CD4-positive, alpha-beta T cell (primary cell): Measurements from ENCODE around the gene PPP2R2B. TPM values are rescaled to one million over a fixed set of nuclear protein-coding genes. Genes with fewer than 3 reads are reported as not detected.

Experiments used
- ATAC-seq: fragments of 200-7000 bp; cut with Tn5 transposase; one replicate; pipeline ENCODE4 v1.10.0; 2022; ENCODE audit warnings: mild to moderate bottlenecking; ENCODE audit not compliant: poor library complexity
- CTCF ChIA-PET: fragments of 350-600 bp; sonication (Branson Sonifier 250); formaldehyde crosslinking; loops from one replicate; lab custom pipeline; 2021; ENCODE audit warnings: antibody characterized with exemption, inconsistent platforms; lab: Charles Lee
- POLR2A ChIA-PET: fragments of 350-600 bp; sonication (Branson Sonifier 250); formaldehyde crosslinking; loops from one replicate; lab custom pipeline; 2021; ENCODE audit warnings: antibody characterized with exemption, inconsistent platforms; lab: Charles Lee
- DNase-seq, 14 experiments: peaks; one replicate each; pipeline ENCODE4 v3.0.0-alpha.2; 2013 to 2020; ENCODE audit warnings: mixed read lengths in 2 of 14
- H3K27ac ChIP-seq, 2 donors: one replicate each; pipeline versions ENCODE4 v1.5.1 to v1.7.0; 2013; ENCODE audit warnings: low read length in 2 of 2, low read depth in 1 of 2, mild to moderate bottlenecking in 1 of 2
- H3K27me3 ChIP-seq, 2 experiments: 1 replicate in 1 of 2; 2 replicates in 1 of 2; pipeline versions ENCODE4 v1.6.1 to v1.7.0; 2013; ENCODE audit warnings: low read length in 2 of 2, control low read depth in 1 of 2, mild to moderate bottlenecking in 1 of 2, moderate library complexity in 1 of 2; ENCODE audit not compliant: insufficient read depth in 2 of 2, control insufficient read depth in 1 of 2
- H3K36me3 ChIP-seq: one replicate; pipeline ENCODE4 v1.6.1; 2013; ENCODE audit warnings: low read length, control low read depth; ENCODE audit not compliant: insufficient read depth
- H3K4me1 ChIP-seq: one replicate; pipeline ENCODE4 v1.6.1; 2013; ENCODE audit warnings: low read length, control low read depth; ENCODE audit not compliant: insufficient read depth
- H3K4me3 ChIP-seq: one replicate; pipeline ENCODE4 v1.5.1; 2013; ENCODE audit warnings: mild to moderate bottlenecking, low read length, moderate library complexity
- H3K9me3 ChIP-seq, 2 experiments: 1 replicate in 1 of 2; 2 replicates in 1 of 2; pipeline versions ENCODE4 v1.6.1 to v1.7.0; 2013; ENCODE audit warnings: low read length in 2 of 2, mild to moderate bottlenecking in 2 of 2, control low read depth in 1 of 2, moderate library complexity in 1 of 2; ENCODE audit not compliant: control insufficient read depth in 1 of 2, insufficient read depth in 1 of 2
- H3K27ac Mint-ChIP-seq: one replicate; pipeline ENCODE4 v1.8.0; 2020; ENCODE audit warnings: mixed read lengths
- H3K27me3 Mint-ChIP-seq: one replicate; pipeline ENCODE4 v1.8.0; 2021; ENCODE audit warnings: mixed read lengths
- H3K36me3 Mint-ChIP-seq: one replicate; pipeline ENCODE4 v1.8.0; 2021; ENCODE audit warnings: low read depth, mixed read lengths
- H3K4me1 Mint-ChIP-seq: one replicate; pipeline ENCODE4 v1.8.0; 2021; ENCODE audit warnings: low read depth, mixed read lengths
- H3K4me3 Mint-ChIP-seq: one replicate; pipeline ENCODE4 v1.8.0; 2020; ENCODE audit warnings: mild to moderate bottlenecking, mixed read lengths
- H3K9me3 Mint-ChIP-seq: one replicate; pipeline ENCODE4 v1.8.0; 2020; ENCODE audit warnings: mixed read lengths
- intact Hi-C, 2 experiments: fragments of 100-400 bp; cut with DNase I in 1 of 2; cut with micrococcal nuclease in 1 of 2; formaldehyde crosslinking; loops; one replicate each; pipeline versions ENCODE4 v1.15.1 to v1.9.0; 2023 to 2025; cut with DNase I, micrococcal nuclease
- total RNA-seq, 174 experiments: library from RNA in 2 of 174; stranded (reverse) in 2 of 174; gene quantifications; one replicate each; pipeline ENCODE4 v1.2.3 and lab custom pipeline; 2021 to 2026
- TF ChIP-seq, protein P1 (sequence below): fragments of 200-600 bp; IDR thresholded peaks from one replicate; pipeline ENCODE4 v1.8.0; 2022; ENCODE audit warnings: antibody characterized with exemption, mild to moderate bottlenecking

The PPP2R2B gene
- total RNA-seq, 2 experiments from 2014 or later, result 4.1 to 4.2 TPM

DNA sequence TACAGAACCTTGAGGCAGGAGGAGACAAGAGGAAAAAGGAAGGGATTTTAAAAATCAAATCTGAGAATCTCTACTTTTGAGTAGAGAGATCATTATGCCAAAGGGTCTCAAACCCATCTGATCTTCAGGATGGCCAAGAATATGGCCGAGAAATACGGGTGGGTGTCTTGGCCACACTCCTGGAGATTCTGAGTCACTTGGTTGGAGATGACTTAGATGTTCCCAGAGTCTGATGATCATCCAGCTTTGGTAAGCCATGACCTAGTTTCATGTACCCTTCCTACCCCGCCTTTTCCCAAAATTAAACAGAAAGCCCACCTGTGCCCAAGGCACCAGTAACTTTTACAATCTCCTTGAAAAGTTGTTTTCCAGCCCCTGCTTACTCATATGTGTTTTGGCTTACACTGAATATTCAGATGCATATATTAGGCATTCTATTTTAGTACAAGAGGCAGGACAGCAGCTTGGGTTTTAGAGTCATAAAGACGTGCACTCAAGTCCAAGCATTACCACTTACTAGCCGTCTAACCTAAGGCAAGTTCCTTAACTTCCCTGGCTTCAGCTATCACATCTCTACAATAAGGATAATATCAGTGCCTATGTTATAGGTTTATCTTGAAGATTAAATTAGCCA, 195.5 kb downstream of the PPP2R2B start:
- intact Hi-C loops, result no loop called here
- ATAC-seq, result no peak

DNA sequence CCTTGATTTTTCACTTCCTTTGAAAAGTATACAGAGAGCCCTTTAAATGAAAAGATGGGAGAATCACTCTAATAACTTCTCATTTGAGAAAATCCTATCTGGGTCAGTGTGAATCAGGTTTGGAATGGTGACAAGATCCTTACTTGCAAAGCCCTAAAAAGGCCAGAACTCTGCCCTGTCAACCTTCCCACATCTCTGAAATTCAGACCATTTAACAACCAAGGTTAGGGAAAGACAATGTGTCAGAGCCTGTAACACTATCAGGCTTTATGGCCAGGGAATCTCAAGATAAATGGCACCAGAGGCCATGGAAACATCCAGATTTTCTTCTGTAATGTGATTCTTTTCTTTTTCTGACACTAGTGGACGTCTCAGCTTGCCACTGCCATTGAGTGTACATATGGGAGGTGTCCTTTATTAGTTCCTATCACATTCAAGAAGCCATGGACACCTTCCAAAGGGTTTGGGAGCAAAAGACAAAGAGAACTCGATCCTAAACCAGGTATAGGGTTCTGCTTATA, 196.9 kb downstream of the PPP2R2B start:
- no peak overlapping the region for H3K27ac ChIP-seq
- Mint-ChIP-seq H3K4me3 (no peak overlapping the region), H3K27me3 (no peaks in the 10 kb centered on the region), H3K9me3 (no peaks in the 10 kb centered on the region), H3K27ac (no peak overlapping the region), H3K4me1 (no peaks in the 10 kb centered on the region), H3K36me3 (no peaks in the 10 kb centered on the region)
- intact Hi-C loops, result no loop called here
- no peak for DNase-seq
- no peaks in the 10 kb centered on the region for H3K27me3 ChIP-seq
- H3K36me3 ChIP-seq, result no peaks in the 10 kb centered on the region
- no peaks in the 10 kb centered on the region for H3K4me1 ChIP-seq
- ChIA-PET POLR2A (no interaction called here), CTCF (no interaction called here)
- TF ChIP-seq, protein P1, sequence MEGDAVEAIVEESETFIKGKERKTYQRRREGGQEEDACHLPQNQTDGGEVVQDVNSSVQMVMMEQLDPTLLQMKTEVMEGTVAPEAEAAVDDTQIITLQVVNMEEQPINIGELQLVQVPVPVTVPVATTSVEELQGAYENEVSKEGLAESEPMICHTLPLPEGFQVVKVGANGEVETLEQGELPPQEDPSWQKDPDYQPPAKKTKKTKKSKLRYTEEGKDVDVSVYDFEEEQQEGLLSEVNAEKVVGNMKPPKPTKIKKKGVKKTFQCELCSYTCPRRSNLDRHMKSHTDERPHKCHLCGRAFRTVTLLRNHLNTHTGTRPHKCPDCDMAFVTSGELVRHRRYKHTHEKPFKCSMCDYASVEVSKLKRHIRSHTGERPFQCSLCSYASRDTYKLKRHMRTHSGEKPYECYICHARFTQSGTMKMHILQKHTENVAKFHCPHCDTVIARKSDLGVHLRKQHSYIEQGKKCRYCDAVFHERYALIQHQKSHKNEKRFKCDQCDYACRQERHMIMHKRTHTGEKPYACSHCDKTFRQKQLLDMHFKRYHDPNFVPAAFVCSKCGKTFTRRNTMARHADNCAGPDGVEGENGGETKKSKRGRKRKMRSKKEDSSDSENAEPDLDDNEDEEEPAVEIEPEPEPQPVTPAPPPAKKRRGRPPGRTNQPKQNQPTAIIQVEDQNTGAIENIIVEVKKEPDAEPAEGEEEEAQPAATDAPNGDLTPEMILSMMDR, result no peak
- ATAC-seq, result no peak
- H3K4me3 ChIP-seq, result no peak overlapping the region
- no peaks in the 10 kb centered on the region for H3K9me3 ChIP-seq

More for the DNA sequence above, 195.5 kb downstream of the PPP2R2B start:
- H3K27me3 ChIP-seq, result no peaks in the 10 kb centered on the region
- H3K4me1 ChIP-seq, result no peaks in the 10 kb centered on the region
- CTCF ChIA-PET, result no interaction called here
- Mint-ChIP-seq H3K4me3 (no peak overlapping the region), H3K4me1 (no peaks in the 10 kb centered on the region), H3K9me3 (no peaks in the 10 kb centered on the region), H3K36me3 (no peaks in the 10 kb centered on the region), H3K27ac (no peak overlapping the region), H3K27me3 (no peaks in the 10 kb centered on the region)
- no peaks in the 10 kb centered on the region for H3K36me3 ChIP-seq
- no peak overlapping the region for H3K27ac ChIP-seq
- POLR2A ChIA-PET, result no interaction called here
- no peaks in the 10 kb centered on the region for H3K9me3 ChIP-seq
- no peak for DNase-seq
- H3K4me3 ChIP-seq, result no peak overlapping the region
- TF ChIP-seq, protein P1, result no peak

DNA sequence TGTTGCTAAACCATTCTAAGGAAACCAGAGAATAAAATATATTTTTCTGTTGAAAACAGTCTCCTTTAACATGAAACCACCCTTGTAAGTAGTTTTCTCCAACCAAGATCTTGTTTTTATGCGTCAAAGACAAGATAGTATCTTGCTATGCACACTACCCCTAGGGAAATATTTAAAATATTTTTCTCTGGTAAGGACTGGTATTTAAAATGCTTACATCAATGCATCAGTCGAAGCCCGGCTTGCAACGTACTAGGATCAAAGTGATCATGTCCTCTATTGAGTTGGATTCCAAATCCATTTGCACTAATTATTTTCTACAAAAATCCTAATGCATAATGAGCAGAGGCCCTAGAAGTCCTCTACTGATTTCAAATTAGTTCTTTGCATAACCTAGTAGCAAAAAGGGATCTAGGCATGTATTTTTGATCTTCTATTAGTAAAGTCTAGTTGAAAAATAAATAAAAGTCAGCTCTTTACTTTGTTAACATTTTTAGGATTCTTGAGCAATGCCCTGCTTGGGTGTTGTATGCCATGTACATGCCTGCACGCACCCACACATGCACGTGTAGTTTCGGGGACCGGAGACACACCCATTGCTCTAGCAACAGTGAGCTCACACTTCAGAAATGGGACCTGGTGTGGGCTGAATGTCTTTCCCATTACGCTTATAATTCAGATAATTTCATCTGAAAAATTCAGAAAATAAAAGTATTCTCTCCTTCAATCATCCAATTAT, 197.5 kb downstream of the PPP2R2B start:
- Mint-ChIP-seq H3K27me3 (no peaks in the 10 kb centered on the region), H3K36me3 (no peaks in the 10 kb centered on the region), H3K9me3 (no peaks in the 10 kb centered on the region), H3K4me1 (no peaks in the 10 kb centered on the region), H3K27ac (no peak overlapping the region), H3K4me3 (no peak overlapping the region)
- TF ChIP-seq, protein P1, result no peak
- H3K4me3 ChIP-seq, result no peak overlapping the region
- no peak overlapping the region for H3K27ac ChIP-seq
- no peak for DNase-seq
- POLR2A ChIA-PET, result no interaction called here
- H3K27me3 ChIP-seq, result no peaks in the 10 kb centered on the region
- H3K9me3 ChIP-seq, result no peaks in the 10 kb centered on the region
- ATAC-seq, result no peak
- CTCF ChIA-PET, result no interaction called here
- no peaks in the 10 kb centered on the region for H3K4me1 ChIP-seq
- intact Hi-C loops, result no loop called here
- H3K36me3 ChIP-seq, result no peaks in the 10 kb centered on the region
